Measurements from ENCODE around the gene PDXDC1.
"Not testable (repeated sequence)": the region's sequence is repeated elsewhere in the genome, so short reads cannot be mapped to it uniquely, and the experiment has no call there.

GRCh38 chr16:15005357-15006132, 30.7 kb downstream of the PDXDC1 start:
- not testable (repeated sequence) for TF ChIP-seq CTCF, POLR2A (IDR thresholded peaks at IDR 0.05)

Measured in heart left ventricle (tissue), 13 donors.